SK-N-MC (cell line): Measurements from ENCODE around the gene PEX11G.

Experiments used
- DNase-seq: peaks from one replicate; pipeline ENCODE4 v3.0.0-alpha.2; 2011; ENCODE audit warnings: low read depth, low spot score
- H3K27ac ChIP-seq: fragments of 200-600 bp; sonication (generic); 2 replicates; pipeline ENCODE4 v1.5.1; 2016; ENCODE audit warnings: mixed run types
- H3K36me3 ChIP-seq: fragments of 200-600 bp; sonication (generic); 2 replicates; pipeline ENCODE4 v1.6.1; 2017; ENCODE audit warnings: antibody characterized with exemption, low read length, mixed read lengths; ENCODE audit not compliant: insufficient read depth
- H3K4me3 ChIP-seq: fragments of 200-600 bp; sonication (generic); 2 replicates; pipeline ENCODE4 v1.5.1; 2016
- H3K9ac ChIP-seq: fragments of 200-600 bp; sonication (generic); 2 replicates; pipeline ENCODE4 v1.8.0; 2017; ENCODE audit warnings: mixed run types, mixed read lengths; ENCODE audit not compliant: insufficient read length
- H3K9me3 ChIP-seq: fragments of 200-600 bp; sonication (generic); 2 replicates; pipeline ENCODE4 v1.6.1; 2017; ENCODE audit warnings: low read depth, mild to moderate bottlenecking, antibody characterized with exemption, low read length, moderate library complexity, mixed read lengths
- EZH2 ChIP-seq: fragments of 200-600 bp; sonication (generic); IDR thresholded peaks from one replicate; pipeline ENCODE4 v1.6.1; 2017; ENCODE audit warnings: antibody characterized with exemption
- FOXP2 ChIP-seq: optimal IDR thresholded peaks from 2 replicates; pipeline ENCODE3; 2011; ENCODE audit warnings: mild to moderate bottlenecking, moderate library complexity; ENCODE audit not compliant: insufficient read depth; ENCODE audit errors: extremely low read length, control extremely low read depth
- POLR2AphosphoS5 ChIP-seq: IDR thresholded peaks from 2 replicates; pipeline ENCODE4 v1.6.1; 2012; ENCODE audit warnings: mild to moderate bottlenecking, low read depth, low read length, borderline replicate concordance

Gene PEX11G

DNA sequence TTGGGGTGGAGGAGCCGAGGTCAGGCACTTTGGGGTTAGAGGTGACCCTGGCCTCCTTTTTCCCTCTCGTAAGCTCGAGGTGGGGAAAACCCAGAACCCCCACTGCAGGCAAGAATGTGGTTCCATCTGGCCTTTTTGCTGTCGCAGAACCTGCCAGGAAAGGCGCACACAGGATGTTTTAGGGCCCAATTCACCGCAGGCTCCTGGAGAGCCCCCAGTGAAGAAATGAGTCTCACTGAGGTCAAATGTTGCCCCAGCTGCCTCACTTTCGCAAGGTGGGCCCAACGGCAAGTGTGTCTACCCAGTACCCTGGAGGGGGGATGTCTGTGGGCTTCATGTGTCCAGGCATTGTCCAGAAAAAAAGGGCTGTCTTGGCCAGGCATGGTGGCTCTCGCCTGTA is 61.8 kb downstream of the PEX11G start:
- Histone ChIP-seq H3K36me3 (no peaks in the 10 kb centered on the region), H3K9ac (no peak overlapping the region), H3K4me3 (no peak overlapping the region), H3K27ac (no peak overlapping the region), H3K9me3 (no peaks in the 10 kb centered on the region)
- DNase-seq = no peak
- no peak for TF ChIP-seq POLR2AphosphoS5
- no peak for TF ChIP-seq FOXP2
- no peak for TF ChIP-seq EZH2
